ENCODE measurements around the gene RBM26. TPM values are rescaled to one million over a fixed set of nuclear protein-coding genes. Genes with fewer than 3 reads are reported as not detected.

RBM26 gene
- total RNA-seq, 1 experiment from 2014 or later, result 65.7 TPM

- BruUV-seq (replicated peaks), result no TSS peak
- CTCF ChIA-PET, result no interaction called here
- POLR2A ChIA-PET (ENCODE audit: low non-redundant PET), result no interaction called here
Observed at GRCh38 chr13:79447741-79448140, 41.7 kb upstream of the RBM26 start.

GRCh38 chr13:79447141-79447540 lies 41.1 kb upstream of the RBM26 start:
- Histone ChIP-seq H3K27ac (ENCODE audit: low read depth, low read length, poor library complexity, severe bottlenecking) (no peak overlapping the region), H3K36me3 (ENCODE audit: insufficient read depth, low read length, poor library complexity, severe bottlenecking) (no peaks in the 10 kb centered on the region), H3K27me3 (replicated peaks; ENCODE audit: insufficient read depth, low read depth, low read length, poor library complexity) (peaks cover 12% of the 10 kb centered on the region), H3K9me3 (ENCODE audit: low read depth, low read length, poor library complexity, severe bottlenecking) (no peaks in the 10 kb centered on the region), H3K4me1 (ENCODE audit: insufficient read depth, low read length, poor library complexity, severe bottlenecking) (peaks cover 19% of the 10 kb centered on the region), H3K4me3 (ENCODE audit: low read depth, low read length, poor library complexity, severe bottlenecking) (no peak overlapping the region)
- no peak for DNase-seq (ENCODE audit: low spot score)
- CTCF ChIA-PET, result no interaction called here
- no TSS peak for BruUV-seq (replicated peaks)
- intact Hi-C loops (cut with micrococcal nuclease; ENCODE audit: unreplicated experiment), result no loop called here
- TF ChIP-seq EZH2 (IDR thresholded peaks at IDR 0.05; ENCODE audit: borderline replicate concordance, low read depth, low read length, poor library complexity, severe bottlenecking) (no peak), CTCF (conservative IDR thresholded peaks at IDR 0.05; ENCODE audit: low read depth, low read length) (no peak)
- POLR2A ChIA-PET (ENCODE audit: low non-redundant PET), result no interaction called here

More at GRCh38 chr13:79447741-79448140, 41.7 kb upstream of the RBM26 start:
- Histone ChIP-seq H3K4me3 (ENCODE audit: low read depth, low read length, poor library complexity, severe bottlenecking) (no peak overlapping the region), H3K27ac (ENCODE audit: low read depth, low read length, poor library complexity, severe bottlenecking) (no peak overlapping the region), H3K4me1 (ENCODE audit: insufficient read depth, low read length, poor library complexity, severe bottlenecking) (peaks cover 23% of the 10 kb centered on the region), H3K27me3 (replicated peaks; ENCODE audit: insufficient read depth, low read depth, low read length, poor library complexity) (peaks cover 12% of the 10 kb centered on the region), H3K9me3 (ENCODE audit: low read depth, low read length, poor library complexity, severe bottlenecking) (no peaks in the 10 kb centered on the region), H3K36me3 (ENCODE audit: insufficient read depth, low read length, poor library complexity, severe bottlenecking) (no peaks in the 10 kb centered on the region)
- TF ChIP-seq EZH2 (IDR thresholded peaks at IDR 0.05; ENCODE audit: borderline replicate concordance, low read depth, low read length, poor library complexity, severe bottlenecking) (no peak), CTCF (conservative IDR thresholded peaks at IDR 0.05; ENCODE audit: low read depth, low read length) (no peak)
- DNase-seq (ENCODE audit: low spot score), result peak; percentile 74
- intact Hi-C loops (cut with micrococcal nuclease; ENCODE audit: unreplicated experiment), result no loop called here

- Histone ChIP-seq H3K4me3 (ENCODE audit: low read depth, low read length, poor library complexity, severe bottlenecking) (no peak overlapping the region), H3K4me1 (ENCODE audit: insufficient read depth, low read length, poor library complexity, severe bottlenecking) (peaks cover 14% of the 10 kb centered on the region), H3K36me3 (ENCODE audit: insufficient read depth, low read length, poor library complexity, severe bottlenecking) (no peaks in the 10 kb centered on the region), H3K27ac (ENCODE audit: low read depth, low read length, poor library complexity, severe bottlenecking) (no peak overlapping the region), H3K9me3 (ENCODE audit: low read depth, low read length, poor library complexity, severe bottlenecking) (no peaks in the 10 kb centered on the region), H3K27me3 (replicated peaks; ENCODE audit: insufficient read depth, low read depth, low read length, poor library complexity) (peaks cover 12% of the 10 kb centered on the region)
- ChIA-PET CTCF (no interaction called here), POLR2A (ENCODE audit: low non-redundant PET) (no interaction called here)
- DNase-seq (ENCODE audit: low spot score), result no peak
- BruUV-seq (replicated peaks), result no TSS peak
- intact Hi-C loops (cut with micrococcal nuclease; ENCODE audit: unreplicated experiment), result no loop called here
- TF ChIP-seq EZH2 (IDR thresholded peaks at IDR 0.05; ENCODE audit: borderline replicate concordance, low read depth, low read length, poor library complexity, severe bottlenecking), result no peak
- TF ChIP-seq CTCF (conservative IDR thresholded peaks at IDR 0.05; ENCODE audit: low read depth, low read length), result no peak
Observed at GRCh38 chr13:79445968-79446645, 40.1 kb upstream of the RBM26 start.
